NCI-H510A treated with DMSO at 0.1 percent for 48 hours (cell line): ENCODE results near the gene RNF8.
"Not testable (repeated sequence)": the region's sequence is repeated elsewhere in the genome, so short reads cannot be mapped to it uniquely, and the experiment has no call there.

ENCODE experiments used
- DNase-seq: peaks from one replicate; lab custom pipeline; 2025; lab: John Stamatoyannopoulos, UW

RNF8 gene

GRCh38 chr6:37321516-37322415, 32.0 kb upstream of the RNF8 start:
- no peak for DNase-seq

GRCh38 chr6:37323580-37323979, 30.2 kb upstream of the RNF8 start:
- DNase-seq: no peak

- DNase-seq: no peak
These were observed 29.4 kb upstream of the RNF8 start for GRCh38 chr6:37324131-37325033.

GRCh38 chr6:37330345-37330744, 23.4 kb upstream of the RNF8 start:
- not testable (repeated sequence) for DNase-seq

GRCh38 chr6:37331047-37331446, 22.7 kb upstream of the RNF8 start:
- no peak for DNase-seq

- DNase-seq: no peak
These were observed 20.9 kb upstream of the RNF8 start for GRCh38 chr6:37332894-37333293.

- no peak for DNase-seq
These were observed 19.7 kb upstream of the RNF8 start for GRCh38 chr6:37334047-37334446.

- not testable (repeated sequence) for DNase-seq
These were observed 15.5 kb upstream of the RNF8 start for GRCh38 chr6:37338317-37338716.

GRCh38 chr6:37338745-37339255, 15.0 kb upstream of the RNF8 start:
- DNase-seq: no peak

- DNase-seq: no peak
These were observed 13.8 kb upstream of the RNF8 start for GRCh38 chr6:37339741-37340638.

GRCh38 chr6:37340639-37340943, 13.2 kb upstream of the RNF8 start:
- no peak for DNase-seq

GRCh38 chr6:37343248-37343647, 10.5 kb upstream of the RNF8 start:
- DNase-seq: no peak

GRCh38 chr6:37344308-37344707, 9.5 kb upstream of the RNF8 start:
- no peak for DNase-seq

GRCh38 chr6:37345804-37346203, 8.0 kb upstream of the RNF8 start:
- not testable (repeated sequence) for DNase-seq

- DNase-seq: no peak
These were observed 6.6 kb upstream of the RNF8 start for GRCh38 chr6:37347177-37347576.

GRCh38 chr6:37347670-37348111, 6.1 kb upstream of the RNF8 start:
- no peak for DNase-seq

GRCh38 chr6:37351027-37351426, 2.8 kb upstream of the RNF8 start:
- no peak for DNase-seq

GRCh38 chr6:37352384-37352783, 1.4 kb upstream of the RNF8 start:
- no peak for DNase-seq

GRCh38 chr6:37354526-37355384, 972 bp downstream of the RNF8 start:
- DNase-seq: no peak

- DNase-seq: no peak
These were observed 3.5 kb downstream of the RNF8 start for GRCh38 chr6:37357288-37357687.

- no peak for DNase-seq
These were observed 4.1 kb downstream of the RNF8 start for GRCh38 chr6:37357860-37358259.
